ENCODE data around the gene PIK3C2G.
"Not testable (repeated sequence)": the region's sequence is repeated elsewhere in the genome, so short reads cannot be mapped to it uniquely, and the experiment has no call there.

Gene PIK3C2G, protein sequence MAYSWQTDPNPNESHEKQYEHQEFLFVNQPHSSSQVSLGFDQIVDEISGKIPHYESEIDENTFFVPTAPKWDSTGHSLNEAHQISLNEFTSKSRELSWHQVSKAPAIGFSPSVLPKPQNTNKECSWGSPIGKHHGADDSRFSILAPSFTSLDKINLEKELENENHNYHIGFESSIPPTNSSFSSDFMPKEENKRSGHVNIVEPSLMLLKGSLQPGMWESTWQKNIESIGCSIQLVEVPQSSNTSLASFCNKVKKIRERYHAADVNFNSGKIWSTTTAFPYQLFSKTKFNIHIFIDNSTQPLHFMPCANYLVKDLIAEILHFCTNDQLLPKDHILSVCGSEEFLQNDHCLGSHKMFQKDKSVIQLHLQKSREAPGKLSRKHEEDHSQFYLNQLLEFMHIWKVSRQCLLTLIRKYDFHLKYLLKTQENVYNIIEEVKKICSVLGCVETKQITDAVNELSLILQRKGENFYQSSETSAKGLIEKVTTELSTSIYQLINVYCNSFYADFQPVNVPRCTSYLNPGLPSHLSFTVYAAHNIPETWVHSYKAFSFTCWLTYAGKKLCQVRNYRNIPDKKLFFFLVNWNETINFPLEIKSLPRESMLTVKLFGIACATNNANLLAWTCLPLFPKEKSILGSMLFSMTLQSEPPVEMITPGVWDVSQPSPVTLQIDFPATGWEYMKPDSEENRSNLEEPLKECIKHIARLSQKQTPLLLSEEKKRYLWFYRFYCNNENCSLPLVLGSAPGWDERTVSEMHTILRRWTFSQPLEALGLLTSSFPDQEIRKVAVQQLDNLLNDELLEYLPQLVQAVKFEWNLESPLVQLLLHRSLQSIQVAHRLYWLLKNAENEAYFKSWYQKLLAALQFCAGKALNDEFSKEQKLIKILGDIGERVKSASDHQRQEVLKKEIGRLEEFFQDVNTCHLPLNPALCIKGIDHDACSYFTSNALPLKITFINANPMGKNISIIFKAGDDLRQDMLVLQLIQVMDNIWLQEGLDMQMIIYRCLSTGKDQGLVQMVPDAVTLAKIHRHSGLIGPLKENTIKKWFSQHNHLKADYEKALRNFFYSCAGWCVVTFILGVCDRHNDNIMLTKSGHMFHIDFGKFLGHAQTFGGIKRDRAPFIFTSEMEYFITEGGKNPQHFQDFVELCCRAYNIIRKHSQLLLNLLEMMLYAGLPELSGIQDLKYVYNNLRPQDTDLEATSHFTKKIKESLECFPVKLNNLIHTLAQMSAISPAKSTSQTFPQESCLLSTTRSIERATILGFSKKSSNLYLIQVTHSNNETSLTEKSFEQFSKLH (N-terminal part only)

DNA sequence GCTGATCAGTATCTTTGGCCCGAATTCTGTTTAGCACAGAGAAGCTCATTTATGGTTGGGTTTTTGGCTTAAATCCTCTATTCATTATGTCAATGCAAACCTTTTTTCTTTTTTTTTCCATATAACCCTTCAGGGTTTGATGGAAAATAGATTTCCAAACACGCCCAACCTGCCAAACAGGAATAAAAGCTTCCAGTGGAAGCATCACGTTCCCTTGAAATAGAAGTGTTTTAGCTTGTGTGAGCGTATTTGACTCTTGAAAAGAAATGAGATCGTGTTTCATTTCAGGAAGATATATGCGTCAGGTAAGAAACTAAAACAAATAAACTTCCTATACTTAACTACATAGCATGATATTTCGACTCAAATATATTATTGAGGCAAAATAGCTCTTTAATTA lies at the start of gene PIK3C2G:
Gene PIK3C2G (plus strand): TSS at position 246 of the 400 bp plus-strand sequence. CDS start 20,564 bp downstream, outside the sequence.
- no peak for DNase-seq

DNA sequence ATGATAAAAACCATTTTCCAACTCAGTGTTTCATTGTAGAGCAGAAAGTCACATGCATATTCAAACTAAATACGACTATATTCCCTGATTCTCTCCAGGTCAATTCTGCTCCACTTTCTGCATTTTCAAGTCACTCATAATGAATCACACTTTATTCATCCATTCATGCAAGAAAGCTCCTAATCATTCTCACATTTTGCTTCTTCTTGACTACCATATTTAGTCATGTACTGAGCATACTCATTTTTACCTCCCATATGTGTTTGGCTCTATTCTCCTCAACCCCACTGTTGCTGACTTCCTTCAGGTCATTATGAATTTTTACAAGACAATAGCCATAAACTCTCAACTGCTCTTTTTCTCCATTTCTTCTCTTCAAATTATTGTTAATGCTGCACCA lies 43.4 kb upstream of the PIK3C2G start:
- DNase-seq, result no peak

DNA sequence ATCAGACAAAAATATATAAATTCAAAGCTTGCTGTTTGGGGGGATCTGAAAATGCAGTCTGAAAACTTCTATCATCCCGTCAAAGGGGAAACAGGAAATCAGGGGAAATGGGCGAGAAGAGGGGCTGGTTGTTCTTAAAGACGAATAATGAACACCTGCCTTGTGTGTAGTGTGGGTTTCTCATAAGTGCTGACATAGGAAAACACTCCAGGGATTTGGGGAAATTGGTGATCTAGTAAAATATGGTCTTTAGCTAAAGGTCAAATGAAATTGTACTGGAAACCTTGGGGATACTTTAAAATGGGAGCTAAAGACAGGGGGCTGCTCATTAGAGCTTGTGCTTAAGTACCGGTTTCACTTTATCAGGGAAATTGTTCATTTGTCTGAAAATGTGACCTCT lies 39.6 kb upstream of the PIK3C2G start:
- no peak for DNase-seq

DNA sequence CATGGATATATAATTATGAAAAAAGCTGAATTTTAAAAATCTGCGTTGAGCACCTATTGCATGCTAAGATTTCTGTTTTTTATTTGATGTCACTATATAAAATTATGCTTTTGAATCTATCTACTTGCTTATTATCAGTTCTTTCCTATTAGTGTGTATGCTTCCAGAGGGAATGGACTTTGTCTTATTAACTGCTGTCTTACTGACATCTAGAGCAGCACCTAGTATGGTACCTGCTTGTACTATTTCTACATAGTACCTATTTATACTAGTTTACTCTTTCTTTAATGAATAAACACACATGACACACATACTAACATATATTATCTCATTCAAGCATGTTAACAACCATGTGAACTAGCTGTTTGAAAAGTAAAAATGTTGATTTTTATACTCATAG lies 38.6 kb upstream of the PIK3C2G start:
- no peak for DNase-seq

DNA sequence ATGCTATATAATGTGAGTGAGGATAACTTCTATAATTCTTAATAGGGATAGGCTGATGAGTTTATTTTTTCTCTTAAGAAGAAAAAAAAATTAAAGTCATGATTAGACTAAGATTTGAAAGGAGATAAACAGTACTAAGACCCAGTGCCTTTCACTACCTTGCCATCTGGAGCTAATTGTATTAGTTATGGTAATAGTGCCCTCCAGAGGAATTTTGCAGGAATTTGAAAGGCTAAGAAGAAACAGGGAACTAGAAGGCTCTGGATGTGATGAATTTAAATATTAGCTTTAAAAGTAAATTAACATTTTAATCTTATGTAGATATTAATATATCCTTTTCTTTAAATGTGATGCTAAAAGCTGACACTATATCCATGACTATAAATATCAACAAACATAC lies 36.6 kb upstream of the PIK3C2G start:
- peak; percentile 12 for DNase-seq

DNA sequence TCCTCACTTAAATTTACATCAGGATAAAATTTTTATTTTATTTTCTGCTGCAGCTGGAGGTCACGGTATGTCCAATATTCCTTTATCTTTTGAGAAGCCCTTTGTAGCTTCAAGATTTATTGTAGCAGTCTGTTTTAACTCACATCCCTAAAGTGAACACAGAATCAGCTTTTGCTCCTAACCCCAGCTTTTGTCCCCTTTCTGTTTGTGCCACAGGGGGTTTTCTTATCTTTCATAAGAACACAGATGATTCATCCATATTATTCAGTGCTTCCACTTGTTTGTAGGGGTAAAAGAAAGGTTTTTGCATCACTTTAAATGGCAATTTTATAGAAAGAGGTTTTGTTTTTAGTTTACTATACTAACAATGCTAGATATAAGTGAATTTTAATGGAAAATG lies 21.8 kb upstream of the PIK3C2G start:
- no peak for DNase-seq

DNA sequence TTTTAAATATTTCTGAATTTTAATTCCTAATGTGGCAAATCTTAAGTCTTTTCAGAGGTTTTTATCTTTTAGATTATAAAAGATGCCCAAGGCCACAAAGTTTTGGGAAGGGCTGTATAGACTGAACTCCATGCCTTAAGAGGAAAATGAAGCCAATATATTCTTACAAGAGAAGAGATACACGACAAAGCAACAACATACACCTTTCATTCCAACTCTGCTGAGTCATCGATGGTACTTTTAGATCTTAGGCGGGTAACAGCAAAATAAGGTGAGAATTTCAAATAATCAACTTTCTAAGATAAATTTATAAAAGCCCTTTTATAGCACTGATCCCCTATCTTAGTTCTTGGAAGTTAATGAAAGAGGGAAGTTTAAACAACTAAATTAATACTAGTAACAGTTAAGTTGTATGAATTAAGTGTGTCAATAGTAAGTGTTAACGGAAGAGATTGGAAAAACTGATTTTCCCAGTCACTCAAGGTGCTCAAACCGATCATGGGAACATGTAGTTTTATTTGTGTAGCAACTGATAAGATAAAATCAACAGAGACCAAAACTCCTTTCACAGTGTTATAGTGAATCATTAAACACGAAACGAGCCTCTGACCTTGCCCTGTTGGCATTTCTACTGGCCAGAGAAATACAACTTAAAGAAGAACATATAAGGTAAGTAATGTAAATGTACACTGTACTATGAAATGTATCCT lies 18.8 kb upstream of the PIK3C2G start:
- DNase-seq, result no peak

DNA sequence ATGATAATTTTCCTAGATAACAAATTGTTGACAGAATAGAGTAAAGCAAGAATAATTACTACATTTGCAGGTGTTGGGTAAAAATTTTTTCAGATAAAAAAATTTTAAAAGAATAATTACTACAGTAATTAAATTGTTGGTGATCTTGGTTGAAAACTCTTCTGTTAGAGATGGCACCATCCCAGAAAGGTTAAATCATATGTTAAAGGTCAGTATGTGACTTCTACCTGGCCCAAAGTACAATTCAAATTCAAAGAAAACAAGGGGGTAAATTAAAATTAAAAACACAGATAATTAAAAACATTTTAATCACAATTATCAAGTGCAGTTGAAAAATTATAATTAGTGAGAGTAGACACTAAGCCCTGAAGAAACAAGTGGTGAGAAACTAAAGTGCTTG lies 18.1 kb upstream of the PIK3C2G start:
- DNase-seq, result no peak

DNA sequence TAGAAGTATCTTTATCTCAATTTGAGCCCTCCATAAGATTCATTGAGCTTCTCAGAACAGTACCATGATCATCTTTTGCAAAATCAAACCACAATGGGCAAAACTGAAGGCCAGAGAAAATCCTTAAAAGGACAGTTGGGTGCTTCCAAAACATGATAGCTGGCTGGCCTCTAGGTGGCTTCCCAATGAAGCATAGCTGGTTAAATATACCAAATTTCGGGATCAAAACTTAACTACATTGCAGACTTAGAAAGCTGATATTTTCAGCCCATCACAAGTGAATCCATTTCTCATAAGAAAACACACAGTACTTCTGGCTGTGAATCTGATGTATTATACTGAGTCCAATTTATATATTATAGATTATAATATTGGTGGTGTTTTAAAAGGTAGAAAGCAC lies 15.3 kb upstream of the PIK3C2G start:
- no peak for DNase-seq

DNA sequence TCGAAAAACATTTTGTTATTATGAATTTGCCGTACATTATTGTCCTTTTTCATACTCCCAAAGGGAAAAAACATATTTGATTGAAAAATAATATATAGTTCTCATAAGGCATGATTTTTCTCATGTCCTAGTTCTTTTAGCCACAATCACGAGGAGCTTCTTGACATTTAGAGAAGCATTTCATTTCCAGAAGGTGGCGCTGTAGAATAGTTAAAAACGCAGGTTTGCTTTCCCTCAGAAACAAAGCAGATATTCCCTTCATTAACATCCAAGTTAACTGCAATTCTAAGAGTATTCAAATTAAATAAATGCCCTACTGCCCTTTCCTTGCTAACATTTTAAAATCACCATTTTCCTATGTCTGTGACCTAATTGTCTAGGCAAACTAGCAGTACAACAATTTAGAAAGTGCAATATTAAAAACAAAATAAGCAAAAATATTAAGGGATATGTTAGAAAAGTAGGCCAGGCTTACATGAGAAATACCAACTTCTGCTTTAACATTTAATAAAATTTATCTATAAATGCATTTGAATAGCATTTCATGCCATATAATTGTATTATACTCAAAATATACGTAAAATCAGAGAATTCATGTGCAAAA lies 10.9 kb upstream of the PIK3C2G start:
- peak; percentile 46 for DNase-seq

DNA sequence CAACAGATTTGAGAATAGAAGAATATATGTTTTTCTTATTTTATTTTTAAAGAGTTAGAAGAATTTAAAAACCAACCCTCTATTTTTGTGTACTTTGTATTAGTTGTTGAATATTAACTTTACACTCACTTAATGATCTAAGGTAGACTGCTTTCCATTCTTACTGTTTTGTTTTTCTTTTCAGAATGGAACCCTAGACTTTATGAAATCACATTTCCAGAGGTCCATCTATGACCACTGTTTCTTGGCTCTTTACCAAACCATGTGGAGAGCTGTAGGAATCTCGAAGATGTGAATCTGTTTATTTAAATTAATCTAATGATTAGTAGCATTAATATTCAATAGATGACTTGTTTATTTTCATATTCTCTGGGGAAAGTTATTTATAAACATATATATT lies 7.2 kb upstream of the PIK3C2G start:
- no peak for DNase-seq

DNA sequence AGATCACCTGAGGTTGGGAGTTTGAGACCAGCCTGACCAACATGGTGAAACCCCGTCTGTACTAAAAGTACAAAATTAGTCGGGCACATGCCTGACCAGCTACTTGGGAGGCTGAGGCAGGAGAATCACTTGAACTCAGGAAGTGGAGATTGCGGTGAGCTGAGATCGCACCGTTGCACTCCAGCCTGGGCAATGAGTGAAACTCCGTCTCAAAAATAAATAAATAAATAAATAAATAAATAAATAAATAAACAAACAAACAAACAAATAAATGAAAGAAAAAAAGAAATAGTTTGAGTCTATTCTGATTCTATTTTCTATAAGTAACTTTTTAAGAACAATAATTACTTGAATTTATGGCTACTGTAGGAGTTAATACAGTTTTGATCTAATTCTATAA lies 6.3 kb upstream of the PIK3C2G start:
- not testable (repeated sequence) for DNase-seq

DNA sequence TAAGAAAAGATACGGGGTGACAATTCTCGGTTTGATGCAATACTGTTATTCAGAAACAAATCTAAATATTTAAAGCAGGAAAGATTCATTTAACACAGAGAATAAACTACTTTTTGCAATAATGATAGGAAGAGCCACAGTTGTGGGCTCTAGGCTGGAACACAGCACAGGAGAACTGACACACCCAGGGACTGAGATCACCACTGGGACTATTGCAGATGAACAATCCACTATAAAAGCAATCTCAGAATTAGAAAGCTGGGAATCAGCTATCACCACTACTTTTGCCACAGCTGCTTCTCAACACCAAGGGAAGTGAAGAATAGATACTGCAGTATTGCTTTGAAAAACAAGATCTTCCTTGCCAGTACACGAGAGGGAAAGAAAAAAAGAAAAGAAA lies 4.1 kb upstream of the PIK3C2G start:
- no peak for DNase-seq

DNA sequence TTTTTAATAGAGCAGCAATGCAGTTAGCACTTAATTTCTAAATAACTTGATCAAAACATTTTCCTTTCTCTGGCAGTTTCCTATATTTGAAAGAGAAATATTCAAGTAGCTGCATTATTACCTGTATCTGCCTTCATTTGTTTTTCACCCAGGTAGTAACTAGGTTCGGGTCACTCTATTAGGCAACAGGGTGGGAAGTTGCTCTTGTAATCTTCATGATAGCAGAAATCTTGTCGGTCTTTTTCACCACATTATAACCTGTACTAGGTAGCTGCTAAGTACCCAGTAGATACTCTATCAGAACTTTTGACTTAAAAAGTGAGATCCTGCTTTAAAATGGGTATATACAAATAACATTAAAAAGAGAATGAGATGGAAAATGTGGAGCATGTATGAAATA lies 2.4 kb upstream of the PIK3C2G start:
- no peak for DNase-seq

DNA sequence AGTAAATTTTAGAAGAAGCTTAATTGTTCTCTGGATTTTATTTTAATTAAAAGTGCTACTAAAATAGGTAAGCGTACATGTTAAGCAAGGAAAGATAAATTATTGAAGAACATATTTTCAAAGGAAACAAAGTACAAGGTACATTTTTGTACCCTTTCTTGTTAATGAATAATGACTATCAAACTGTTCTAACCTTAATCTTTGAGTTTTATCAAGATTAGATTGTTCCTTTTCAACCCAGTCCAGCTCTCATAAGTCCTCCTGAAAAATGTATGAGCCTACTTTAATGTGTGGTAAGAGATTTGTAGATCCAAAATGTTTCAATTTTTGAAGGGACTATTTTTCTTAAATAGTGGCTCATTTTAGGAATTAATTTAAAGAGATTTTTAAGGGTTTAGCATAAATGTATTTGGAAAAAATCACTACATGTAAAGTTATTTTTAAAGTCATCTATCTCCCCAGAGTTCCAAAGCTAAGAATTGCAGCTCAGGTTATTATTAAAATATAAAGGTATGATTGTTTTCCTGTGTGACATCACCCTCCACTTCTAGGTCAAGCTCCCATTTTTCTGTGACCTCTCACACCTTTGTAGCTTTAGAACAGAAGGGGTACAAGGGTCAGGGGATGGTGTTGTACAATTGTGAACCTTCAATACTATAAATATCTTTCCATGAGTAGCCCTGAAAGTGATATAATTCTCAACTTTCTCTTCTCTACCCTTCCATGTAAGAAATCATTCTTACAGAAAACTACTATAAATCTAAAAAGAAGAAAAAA lies 1.2 kb upstream of the PIK3C2G start:
- no peak for DNase-seq

DNA sequence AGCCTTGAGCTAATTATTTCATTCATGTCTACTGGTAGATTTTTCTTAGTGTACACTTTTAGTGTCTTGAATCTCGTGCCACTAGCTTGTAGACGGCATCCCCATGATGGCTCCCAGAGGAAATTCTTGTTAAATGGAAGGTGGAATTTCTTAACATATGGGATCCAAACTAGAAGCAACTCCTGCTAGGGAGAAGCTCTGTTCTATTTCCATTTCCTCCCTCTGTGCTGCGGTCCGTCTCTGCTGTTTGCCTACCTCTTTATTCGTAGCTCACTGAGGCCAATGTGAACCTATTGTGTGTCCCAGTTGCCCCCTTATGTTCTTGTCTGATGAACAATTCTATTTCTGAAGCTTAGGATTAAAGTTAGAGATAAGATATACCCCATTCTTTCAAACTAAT lies 588 bp downstream of the PIK3C2G start:
- DNase-seq, result no peak

DNA sequence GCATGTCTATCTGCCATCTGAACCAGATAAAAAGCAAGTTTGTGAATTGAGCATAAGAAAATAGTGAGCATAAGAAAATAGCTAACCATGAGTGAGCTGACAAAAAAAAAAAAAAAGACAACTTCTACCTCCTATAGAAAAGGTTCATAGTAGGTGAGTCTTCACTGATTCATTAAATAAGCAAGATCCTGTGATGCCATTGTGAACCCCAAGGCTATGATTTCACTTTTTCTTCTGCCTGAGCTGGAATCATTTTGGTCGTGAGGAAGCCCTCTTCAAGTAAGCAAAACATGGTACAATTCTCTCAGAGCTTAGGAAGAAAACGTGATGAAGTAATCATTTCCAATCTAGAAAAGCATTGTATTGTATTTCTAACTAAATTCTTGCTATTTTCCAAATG lies 1.2 kb downstream of the PIK3C2G start:
- no peak for DNase-seq

DNA sequence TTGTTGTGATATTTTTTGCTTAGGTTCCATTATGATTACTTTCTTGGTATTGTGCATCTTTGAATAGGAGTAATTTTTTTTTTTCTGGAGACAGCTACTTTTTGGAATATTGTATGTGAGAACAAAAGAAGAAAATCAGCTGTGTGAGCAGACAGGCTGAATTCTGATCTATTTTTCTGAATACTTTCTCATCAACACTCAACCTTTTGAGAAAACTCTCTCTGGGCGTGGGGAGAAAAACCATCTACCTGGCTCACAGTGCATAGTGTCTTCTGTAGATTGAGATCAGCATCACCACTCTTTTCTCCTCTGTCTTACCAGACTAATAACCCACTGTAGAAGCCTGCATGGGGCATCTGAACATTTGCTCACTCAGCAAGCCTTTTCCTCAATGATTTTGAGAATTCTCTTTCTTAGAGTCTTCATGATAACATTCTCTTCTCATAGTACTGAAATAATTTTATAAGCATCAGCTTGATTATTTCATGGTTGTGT lies 3.3 kb downstream of the PIK3C2G start:
- no peak for DNase-seq

DNA sequence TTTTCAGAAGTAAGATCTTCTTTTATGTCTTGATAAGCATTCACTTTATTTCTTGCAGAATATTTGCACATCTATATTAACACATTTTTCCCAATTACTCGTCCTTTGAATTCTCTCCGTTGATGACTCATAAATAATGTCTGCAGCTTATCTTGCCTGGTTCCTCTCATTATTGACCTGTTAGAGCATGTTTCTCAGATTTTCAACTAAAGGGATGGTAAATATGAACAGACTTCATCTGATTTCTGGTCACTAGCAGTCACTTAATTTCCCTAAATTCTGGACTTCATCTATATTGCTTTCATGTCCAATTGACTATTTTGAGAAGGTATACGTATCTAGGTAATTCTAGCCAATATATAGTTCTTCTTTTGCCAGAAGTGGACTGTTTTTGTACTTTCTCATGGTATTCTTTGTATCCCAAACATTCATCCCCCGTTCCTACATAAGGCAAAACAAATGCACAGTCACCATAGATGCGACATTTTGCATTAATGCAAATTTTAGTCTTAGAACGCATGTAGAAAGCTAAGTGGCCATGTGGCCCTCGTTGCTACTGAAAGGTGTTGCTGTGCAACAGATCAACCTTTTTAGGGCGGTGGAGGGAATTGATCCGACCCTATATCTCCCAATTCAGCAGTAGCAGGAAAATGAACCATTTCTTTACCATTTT lies 6.2 kb downstream of the PIK3C2G start:
- no peak for DNase-seq

DNA sequence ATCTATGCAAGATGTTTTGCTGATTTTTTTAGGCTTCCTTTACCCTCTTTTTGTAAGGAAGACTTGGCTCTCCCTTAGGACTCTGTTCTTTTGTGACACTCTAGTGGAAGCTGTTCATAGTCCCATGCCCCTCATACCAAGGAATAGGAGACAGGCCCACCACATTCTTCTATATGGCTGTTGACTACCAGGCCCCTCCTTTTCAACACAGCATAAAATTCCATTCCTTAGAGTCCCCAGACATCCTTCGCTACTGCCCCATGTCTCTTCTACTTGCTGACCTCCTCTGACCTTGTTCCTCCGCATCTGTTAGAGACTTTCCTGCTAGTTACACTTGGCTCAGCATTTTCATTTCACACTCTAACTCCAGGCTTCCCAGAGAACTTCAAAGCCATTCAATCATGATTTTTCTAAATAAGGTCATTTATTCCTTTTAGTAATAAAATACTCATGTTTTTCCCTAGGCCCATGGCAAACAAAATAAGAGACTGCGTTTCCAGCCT lies 9.7 kb downstream of the PIK3C2G start:
- no peak for DNase-seq
